Measurements from ENCODE around the gene EIF2D.

DNA sequence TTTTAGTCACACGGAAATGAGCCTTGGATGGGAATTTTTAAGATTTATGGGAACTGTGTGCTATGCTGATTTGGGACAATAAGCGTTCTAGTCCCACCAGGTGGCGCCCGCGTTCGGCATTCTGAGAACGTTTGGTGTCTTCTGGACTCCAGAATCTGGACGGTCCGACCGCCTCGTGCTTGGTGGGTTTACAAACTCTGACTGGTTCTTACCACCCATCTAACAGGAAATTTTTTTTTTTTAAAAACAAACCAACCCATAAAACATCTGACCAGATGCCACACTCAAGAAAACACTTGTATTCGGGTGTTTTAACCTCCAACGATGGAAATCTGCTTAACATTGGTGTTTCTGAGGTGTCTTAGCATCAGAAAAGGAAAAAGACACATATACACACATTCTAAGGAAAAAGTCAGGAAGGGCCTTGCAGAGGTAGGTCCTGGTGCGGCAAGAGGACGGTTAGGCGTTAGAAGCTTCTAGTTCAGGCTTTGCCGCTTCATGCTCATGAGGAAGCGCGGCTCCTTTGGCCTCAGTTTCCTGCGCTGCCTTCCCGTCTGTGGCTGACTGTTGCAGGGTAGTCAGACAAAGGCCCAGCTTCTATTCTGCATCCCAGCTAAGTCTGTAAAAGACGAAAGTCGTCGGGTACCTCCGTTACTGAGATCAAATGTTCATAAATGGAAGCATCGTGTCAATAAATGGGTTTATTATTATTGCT lies 22.3 kb upstream of the EIF2D start:
- TF ChIP-seq CTCF (IDR thresholded peaks at IDR 0.05), result peak; percentile 64 to 87 (median 83)
- TF ChIP-seq POLR2A (IDR thresholded peaks at IDR 0.05), result no peak

Measured in body of pancreas (tissue), 4 donors.